Measurements from ENCODE around the gene SMO.
"Not testable (repeated sequence)": the region's sequence is repeated elsewhere in the genome, so short reads cannot be mapped to it uniquely, and the experiment has no call there.

The SMO gene

DNA sequence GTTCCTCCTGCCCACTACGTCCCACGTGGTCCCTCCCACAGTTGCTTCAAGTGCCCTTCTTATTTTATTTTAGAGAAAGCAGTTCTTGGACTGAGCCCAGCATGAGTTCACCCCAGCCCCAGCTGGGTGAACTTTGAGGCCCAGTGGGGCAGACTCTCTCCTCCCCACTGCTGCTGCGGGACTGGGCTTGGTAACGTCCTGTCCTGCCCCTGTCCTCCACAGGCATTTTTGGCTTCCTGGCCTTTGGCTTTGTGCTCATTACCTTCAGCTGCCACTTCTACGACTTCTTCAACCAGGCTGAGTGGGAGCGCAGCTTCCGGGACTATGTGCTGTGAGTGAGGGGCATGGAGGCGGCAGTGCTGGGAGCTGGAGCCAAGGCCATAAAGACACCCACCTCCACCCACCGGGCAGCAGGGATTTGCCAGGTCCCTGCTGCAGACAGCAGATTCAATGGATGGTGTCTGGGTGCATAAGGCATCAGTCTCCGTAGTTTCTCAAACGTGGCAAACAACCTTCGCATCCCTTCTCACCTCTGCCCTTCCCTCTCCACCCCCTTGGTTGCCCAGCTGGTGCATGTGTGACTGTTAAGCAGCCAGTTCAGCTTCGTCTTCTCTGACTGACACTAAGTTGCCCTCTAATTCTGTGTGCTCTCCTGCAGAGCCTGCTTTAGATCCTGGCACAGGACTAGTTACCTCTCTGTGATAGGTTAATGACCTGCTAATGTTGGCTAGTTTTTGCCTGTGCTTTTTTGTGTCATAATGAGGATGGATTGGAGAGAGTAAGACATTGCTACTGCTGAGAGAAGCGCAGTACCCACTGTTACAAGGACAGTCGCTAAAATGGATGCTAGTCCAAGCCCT lies 20.9 kb downstream of the SMO start:
- DNase-seq, result no peak

DNA sequence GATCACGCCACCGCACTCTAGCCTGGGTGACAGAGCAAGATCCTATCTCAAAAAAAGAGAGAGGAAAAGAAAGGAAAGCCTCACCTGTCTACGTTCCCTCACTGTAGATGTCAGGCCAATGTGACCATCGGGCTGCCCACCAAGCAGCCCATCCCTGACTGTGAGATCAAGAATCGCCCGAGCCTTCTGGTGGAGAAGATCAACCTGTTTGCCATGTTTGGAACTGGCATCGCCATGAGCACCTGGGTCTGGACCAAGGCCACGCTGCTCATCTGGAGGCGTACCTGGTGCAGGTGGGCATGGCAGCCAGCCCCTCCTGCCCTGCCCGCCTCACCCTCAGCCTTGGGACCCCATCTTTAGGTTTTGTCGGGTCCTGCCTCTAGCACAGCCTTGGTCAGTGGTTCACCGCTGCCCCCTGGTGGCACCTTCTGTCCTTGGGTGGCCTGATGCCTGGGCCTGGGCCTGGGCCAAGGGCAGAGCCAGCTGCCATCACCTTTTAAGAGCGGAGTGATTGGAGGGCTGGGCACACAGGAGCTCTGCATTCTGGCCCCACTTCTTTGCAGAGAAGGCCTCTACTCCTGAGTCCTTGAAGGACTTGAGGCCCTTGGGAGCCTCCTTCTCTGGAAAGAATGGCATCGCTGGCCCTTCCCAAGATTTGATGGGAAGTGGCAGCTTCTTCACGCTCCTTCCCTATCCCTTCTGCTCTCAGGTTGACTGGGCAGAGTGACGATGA lies 22.0 kb downstream of the SMO start:
- peak; percentile 21 for DNase-seq

DNA sequence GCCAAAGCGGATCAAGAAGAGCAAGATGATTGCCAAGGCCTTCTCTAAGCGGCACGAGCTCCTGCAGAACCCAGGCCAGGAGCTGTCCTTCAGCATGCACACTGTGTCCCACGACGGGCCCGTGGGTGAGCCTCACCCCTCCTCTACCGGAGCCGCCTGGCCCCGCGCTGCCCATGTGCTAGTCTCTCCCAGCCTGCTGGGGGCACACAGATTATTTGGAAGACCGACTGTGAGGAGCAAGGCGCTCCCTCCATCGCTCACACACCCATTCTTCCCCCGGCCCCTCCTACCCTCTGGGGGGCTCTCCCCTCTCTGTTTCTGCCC lies 22.5 kb downstream of the SMO start:
- no peak for DNase-seq

DNA sequence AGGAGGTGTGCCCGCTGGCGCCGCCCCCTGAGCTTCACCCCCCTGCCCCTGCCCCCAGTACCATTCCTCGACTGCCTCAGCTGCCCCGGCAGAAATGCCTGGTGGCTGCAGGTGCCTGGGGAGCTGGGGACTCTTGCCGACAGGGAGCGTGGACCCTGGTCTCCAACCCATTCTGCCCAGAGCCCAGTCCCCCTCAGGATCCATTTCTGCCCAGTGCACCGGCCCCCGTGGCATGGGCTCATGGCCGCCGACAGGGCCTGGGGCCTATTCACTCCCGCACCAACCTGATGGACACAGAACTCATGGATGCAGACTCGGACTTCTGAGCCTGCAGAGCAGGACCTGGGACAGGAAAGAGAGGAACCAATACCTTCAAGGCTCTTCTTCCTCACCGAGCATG lies 23.7 kb downstream of the SMO start:
- no peak for DNase-seq

DNA sequence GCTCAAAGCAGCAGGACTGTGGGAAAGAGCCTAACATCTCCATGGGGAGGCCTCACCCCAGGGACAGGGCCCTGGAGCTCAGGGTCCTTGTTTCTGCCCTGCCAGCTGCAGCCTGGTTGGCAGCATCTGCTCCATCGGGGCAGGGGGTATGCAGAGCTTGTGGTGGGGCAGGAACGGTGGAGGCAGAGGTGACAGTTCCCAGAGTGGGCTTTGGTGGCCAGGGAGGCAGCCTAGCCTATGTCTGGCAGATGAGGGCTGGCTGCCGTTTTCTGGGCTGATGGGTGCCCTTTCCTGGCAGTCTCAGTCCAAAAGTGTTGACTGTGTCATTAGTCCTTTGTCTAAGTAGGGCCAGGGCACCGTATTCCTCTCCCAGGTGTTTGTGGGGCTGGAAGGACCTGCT lies 24.2 kb downstream of the SMO start:
- DNase-seq, result no peak

DNA sequence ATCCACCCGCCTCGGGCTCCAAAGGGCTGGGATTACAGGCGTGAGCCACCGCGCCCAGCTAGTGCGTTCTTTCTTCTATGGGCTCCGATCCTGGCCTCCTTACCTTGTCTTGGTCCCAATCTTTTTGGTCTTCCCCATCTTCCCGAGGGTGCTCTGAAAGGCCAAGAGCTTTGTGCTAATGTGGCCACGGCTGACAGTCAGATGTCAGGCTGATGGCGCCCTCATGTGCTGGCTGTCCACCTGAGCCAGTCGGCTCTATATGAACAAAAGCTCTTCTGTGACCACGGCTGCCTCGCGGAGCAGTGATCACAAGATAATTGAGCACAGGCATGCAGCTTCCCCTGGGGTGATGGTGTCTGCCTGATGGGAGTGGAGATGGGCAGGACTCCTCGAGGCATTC lies 25.4 kb downstream of the SMO start:
- no peak for DNase-seq

DNA sequence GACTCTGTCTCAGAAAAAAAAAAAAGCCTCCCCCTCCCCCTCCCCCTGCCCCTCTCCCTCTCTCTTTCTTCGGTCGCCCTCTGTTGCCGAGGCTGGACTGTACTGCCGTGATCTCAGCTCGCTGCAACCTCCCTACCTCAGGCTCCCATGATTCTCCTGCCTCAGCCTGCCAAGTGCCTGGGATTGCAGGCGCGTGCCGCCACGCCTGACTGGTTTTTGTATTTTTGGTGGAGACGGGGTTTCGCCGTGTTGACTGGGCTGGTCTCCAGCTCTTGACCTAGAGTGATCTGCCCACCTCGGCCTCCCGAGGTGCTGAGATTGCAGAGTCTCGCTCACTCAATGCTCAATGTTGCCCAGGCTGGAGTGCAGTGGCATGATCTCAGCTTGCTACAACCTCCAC lies 27.3 kb downstream of the SMO start:
- DNase-seq, result not testable (repeated sequence)

DNA sequence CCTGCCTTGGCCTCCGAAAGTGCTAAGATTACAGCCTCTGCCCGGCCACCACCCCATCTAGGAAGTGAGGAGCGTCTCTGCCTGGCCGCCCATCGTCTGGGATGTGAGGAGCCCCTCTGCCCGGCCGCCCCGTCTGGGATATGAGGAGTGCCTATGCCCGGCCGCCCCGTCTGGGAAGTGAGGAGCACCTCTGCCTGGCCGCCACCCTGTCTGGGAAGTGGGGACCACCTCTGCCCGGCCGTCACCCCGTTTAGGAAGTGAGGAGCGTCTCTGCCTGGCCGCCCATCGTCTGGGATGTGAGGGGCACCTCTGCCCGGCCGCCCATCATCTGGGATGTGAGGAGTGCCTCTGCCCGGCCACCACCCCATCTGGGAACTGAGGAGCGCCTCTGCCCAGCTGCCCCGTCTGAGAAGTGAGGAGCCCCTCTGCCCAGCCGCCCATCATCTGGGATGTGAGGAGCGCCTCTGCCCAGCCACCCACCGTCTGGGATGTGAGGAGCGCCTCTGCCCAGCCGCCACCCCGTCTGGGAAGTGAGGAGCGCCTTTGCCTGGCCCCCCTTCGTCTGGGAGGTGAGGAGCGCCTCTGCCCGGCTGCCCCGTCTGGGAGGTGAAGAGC lies 27.8 kb downstream of the SMO start:
- DNase-seq, result not testable (repeated sequence)

DNA sequence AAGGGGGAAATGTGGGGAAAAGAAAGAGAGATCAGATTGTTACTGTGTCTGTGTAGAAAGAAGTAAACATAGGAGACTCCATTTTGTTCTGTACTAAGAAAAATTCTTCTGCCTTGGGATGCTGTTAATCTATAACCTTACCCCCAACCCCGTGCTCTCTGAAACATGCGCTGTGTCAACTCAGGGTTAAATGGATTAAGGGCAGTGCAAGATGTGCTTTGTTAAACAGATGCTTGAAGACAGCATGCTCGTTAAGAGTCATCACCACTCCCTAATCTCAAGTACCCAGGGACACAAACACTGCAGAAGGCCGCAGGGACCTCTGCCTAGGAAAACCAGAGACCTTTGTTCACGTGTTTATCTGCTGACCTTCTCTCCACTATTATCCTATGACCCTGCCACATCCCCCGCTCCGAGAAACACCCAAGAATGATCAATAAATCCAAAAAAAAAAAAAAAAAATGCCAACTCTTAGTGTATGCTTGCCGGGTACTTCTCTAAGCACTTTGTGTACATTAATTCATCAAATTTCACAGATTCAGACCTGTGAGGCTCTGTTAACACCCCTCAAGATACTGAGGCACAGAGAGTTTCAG lies 28.5 kb downstream of the SMO start:
- not testable (repeated sequence) for DNase-seq

DNA sequence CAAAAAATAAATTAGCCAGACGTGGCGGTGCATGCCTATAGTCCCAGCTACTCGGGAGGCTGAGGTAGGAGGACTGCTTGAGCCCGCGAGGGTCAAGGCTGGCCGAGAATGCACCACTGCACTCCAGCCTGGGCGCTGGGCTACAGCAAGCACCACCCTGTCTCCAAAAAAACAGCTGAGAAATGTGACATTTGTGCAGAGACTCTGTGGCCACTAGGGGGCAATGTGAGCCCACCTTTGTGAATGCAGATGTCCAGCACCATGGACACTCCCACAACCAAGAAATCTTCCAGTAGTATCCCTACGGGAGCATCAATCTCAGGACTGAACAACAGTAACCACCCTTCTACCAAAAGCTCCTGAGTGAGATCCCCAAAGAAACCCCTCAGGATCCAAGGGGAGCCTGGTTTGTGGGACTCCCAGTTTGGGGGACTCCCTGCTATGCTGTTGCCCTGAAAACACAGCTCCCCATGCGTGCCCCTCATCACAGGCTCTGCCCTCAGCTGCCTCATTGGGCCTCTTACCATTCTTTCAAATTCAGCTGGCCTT lies 30.2 kb downstream of the SMO start:
- DNase-seq, result peak; percentile 70

DNA sequence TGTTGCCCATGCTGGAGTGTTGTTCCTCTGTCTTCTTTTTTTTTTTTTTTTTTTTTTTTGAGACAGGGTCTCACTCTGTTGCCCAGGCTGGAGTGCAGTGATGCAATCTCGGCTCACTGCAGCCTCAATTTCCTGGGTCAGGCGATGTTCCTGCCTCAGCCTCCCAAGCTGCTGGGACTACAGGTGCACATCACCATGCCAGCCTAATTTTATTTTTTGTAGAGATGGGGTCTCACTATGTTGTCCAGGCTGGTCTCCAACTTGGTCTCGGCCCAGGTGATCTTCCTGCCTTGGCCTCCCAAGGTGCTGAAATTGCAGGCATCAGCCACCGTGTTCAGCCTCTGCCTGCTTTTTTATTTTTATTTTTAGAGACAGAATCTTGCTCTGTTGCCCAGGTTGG lies 30.7 kb downstream of the SMO start:
- not testable (repeated sequence) for DNase-seq

DNA sequence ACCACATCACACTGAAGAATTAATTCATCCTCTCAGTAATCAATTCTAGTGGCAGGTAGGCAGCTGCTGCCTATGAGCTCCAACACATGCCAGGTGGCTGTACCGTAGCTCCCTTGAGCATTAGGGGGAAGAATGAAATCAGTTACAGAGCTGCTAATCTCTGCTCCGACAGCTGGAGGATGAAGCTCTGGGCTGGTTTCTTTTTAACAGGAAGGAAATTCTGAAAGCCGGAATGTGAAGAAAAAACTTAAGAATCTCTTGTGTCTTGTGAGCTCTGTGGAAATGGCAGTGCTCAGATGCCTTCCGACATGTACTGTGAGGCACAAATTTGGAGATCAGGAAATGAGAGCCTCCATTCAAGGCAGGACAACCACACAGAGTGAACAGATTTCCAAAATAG lies 33.6 kb downstream of the SMO start:
- no peak for DNase-seq

DNA sequence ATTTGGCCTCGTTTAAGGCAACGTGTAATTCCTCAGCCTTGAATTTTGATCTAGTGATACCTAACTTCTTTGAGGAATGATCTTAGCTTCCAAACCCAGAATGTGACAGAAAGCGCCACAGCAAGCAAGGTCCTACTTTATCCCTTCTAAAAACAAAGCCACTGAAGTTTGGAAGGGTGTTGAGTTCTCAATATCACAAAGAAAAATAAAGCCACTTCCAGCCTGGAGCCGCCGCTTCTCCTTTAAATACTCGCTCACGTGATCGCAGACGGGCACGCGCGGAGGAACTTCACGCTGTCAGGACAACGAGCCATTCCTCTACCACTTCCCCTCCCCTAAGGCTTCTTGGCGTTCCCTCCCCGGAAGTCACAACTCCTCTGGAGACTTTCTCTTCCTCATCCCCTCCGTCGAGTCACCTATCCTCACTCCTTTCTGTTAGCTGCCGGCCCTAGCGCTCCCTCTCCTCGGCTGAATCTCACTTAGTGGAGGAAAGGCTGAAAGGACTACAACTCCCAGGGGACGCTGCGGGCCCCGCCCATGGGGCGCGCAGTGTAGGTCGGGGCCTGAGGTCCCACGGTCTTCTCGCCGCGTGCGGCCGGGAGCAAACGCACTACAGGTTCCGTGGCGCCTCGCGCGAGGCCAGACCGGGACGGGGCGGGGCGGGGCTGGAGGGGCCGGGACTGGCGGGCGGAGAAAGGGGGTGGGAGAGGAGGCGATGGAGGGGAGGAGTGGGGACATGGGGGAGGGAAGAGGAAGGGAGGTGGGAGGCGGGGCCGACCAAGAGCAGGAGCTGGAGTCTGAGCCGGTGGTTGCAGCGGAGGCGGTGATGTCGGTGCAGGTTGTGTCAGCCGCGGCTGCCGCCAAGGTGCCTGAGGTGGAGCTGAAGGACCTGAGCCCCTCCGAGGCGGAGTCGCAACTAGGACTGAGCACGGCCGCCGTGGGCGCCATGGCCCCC lies 36.1 kb downstream of the SMO start, which contains the start of gene AHCYL2:
TSS of gene AHCYL2 (plus strand) at position 780 of the 955 bp plus-strand sequence.
- DNase-seq, result peak; percentile 92

DNA sequence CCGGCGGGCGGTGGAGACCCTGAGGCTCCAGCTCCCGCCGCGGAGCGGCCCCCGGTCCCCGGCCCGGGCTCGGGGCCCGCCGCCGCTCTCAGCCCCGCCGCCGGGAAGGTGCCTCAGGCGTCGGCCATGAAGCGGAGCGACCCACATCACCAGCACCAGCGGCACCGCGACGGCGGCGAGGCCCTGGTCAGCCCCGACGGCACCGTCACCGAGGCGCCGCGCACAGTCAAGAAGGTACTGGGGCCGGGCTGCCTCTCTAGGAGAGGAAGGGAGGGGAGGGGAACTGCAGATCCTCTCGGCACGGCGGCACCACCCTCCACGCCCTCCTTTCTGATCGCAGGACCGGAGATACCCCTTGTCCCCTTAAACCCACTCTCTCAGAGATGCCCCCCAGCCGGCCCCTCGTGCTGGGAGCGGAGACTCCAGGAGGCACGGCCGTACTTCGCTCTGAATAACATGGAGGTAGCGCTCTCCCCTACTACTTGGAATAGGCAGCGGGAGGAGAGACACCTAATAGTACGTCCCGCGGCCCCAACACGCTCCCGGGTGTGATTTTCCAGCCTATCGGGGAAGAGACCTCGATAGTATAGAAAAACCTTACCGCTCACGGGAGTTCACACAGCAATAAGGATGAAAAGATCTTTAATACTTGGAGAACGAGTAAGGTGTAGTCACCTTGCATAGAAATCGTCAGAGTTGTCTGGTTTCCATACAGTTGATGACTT lies 36.9 kb downstream of the SMO start:
- peak; percentile 25 for DNase-seq

DNA sequence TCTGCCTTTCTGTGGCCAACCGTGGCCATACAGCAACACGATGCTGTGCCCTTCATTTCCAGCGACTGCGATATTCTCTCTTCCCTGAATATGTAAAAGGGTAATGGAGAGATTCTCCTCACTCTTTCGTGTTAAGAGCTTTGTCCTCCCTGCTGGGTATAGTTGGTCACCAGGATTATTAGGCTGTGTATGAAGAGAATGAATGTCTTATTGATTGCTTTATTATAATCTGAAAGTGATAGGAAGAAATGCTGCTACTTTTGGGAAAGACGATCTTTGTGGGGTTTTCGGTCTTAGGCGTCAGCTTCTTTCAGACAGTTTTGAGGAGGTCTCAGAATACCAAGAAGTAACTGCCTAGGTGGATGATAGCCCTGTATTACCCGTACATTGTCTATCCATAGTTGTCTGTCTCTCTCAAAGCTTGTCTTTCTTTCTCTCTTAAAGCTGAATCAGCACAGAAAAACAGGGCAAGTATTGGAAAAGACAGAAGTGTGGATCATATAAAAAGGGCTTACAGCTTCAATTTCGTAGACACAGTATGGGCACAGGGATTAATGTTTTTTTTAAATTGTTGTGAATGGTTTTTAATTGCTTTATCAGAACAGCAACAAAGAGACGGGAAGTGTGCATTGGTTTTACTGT lies 37.6 kb downstream of the SMO start:
- DNase-seq, result no peak

DNA sequence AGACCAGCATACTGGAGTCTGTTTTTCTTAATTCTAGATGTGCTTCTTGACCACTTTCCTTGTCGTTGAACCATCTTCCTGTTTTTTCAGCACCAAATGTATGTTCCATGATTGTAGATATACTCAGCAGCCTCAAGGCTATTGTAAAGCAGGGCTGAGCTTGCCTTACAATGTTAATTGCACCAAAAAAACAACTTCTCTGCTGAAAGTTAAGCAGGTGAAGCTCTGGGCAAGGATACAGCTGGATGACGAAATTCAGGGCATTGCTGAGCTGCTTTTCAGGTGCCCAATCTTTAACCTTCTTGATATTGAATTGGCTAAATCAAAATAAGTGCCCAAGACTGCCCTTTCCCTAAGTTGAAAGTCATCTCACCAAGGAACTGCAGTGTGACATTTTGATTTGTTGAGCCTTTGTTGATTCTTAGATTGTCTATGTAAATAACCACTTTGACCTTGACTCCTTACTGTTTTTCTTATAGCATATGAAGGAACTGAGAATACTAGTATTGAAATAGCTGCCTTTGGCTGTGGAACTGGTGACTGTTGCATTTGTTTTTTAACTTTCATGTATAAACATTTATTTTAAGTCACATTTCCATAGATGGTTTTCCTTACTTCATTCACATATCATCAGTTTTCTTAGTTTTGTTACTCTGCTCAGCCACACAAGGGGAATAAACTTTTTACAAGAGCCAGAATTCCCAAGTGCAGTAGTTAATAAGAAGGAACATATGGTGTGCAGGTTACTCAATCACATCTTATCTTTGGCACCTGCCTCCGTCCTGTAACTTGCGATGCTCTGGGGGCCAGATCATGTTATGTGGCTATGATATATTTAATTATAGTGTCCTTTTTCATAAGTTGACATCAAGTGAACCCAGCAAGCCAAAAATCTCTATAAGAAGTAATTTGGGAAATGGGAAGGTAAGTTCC lies 39.5 kb downstream of the SMO start:
- DNase-seq, result no peak

DNA sequence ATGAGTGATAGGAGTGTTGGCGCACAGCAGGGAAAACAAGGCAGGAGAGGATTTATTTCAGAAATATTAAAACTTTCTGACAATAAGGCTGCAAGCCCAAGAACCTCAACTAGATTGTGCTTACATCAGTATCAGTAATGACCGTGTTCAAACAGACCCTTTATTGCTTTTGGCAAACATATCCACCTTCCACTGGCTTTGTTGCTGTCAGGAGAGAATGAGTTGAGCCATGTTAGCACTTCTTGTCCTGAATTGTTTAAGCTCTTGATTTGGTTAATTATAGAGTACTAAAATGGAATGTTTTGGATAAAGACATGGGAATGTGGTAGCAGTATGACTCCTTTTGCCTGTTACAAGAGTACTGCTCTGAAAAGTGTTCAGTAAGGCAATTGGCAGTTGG lies 40.2 kb downstream of the SMO start:
- no peak for DNase-seq

DNA sequence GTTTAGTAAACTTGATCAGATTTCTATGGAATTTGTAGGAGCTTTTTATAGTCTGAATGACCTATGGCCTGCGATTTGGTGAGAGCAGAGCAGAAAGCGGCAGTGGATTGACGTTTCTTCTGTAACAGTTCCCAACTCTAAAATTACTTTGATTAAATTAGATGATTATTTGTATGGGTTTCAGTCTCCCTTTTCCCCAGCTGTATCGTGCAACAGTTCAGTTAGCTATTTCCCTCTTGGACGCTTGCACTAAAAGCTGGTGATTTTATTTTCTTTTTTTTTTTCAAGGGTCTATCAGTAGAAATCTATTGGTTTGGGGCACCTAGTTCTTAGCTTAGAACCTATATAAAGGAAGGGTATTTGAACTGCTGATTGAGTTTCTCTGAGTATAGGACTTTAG lies 43.2 kb downstream of the SMO start:
- no peak for DNase-seq

DNA sequence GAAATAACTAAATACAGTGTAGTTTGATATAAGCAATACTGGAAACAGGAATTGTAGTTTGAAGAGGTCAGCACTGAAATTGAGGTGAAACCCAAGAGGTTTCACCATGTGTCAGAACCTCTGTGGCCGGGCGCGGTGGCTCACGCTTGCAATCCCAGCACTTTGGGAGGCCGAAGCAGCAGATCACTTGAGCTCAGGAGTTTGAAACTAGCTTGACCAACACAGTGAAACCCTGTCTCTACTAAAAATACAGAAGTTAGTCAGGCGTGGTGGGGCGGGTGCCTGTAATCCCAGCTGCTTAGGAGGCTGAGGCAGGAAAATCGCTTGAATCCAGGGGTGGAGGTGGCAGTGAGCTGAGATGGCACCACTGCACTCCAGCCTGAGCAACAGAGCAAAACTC lies 50.1 kb downstream of the SMO start:
- DNase-seq, result no peak

Measured in NCI-H510A treated with DMSO at 0.1 percent for 48 hours (cell line).